ENCODE results near the gene PCDHB10.
A peak's percentile ranks its signal among the peaks of the same experiment; 100 is the strongest.
"Not testable (repeated sequence)": the region's sequence is repeated elsewhere in the genome, so short reads cannot be mapped to it uniquely, and the experiment has no call there.

The PCDHB10 gene

GRCh38 chr5:141192110-141192725 is at the start of gene PCDHB10:
TSS of gene PCDHB10 (plus strand) at chr5:141192353. CDS start at chr5:141192553, 200 bp downstream.
- DNase-seq: peak; percentile 57

GRCh38 chr5:141149812-141150211 is 42.3 kb upstream of the PCDHB10 start, which contains the start of gene PCDHB6:
TSS of gene PCDHB6 (plus strand) at chr5:141150057. CDS start at chr5:141150258, 201 bp downstream.
- peak; percentile 29 for DNase-seq

- DNase-seq: no peak
These were observed 41.7 kb upstream of the PCDHB10 start for GRCh38 chr5:141150224-141150992.

GRCh38 chr5:141150993-141151325 is 41.2 kb upstream of the PCDHB10 start:
- DNase-seq: no peak

- DNase-seq: not testable (repeated sequence)
These were observed 40.5 kb upstream of the PCDHB10 start for GRCh38 chr5:141151632-141152031.

GRCh38 chr5:141152096-141152495 is 40.1 kb upstream of the PCDHB10 start:
- DNase-seq: not testable (repeated sequence)

GRCh38 chr5:141155540-141156374 is 36.4 kb upstream of the PCDHB10 start:
- DNase-seq: peak; percentile 63

GRCh38 chr5:141157356-141157755 is 34.8 kb upstream of the PCDHB10 start:
- DNase-seq: not testable (repeated sequence)

- DNase-seq: not testable (repeated sequence)
These were observed 34.3 kb upstream of the PCDHB10 start for GRCh38 chr5:141157901-141158300.

- peak; percentile 68 for DNase-seq
These were observed 19.6 kb upstream of the PCDHB10 start, which contains the start of gene PCDHB7 for GRCh38 chr5:141172381-141173204. TSS of gene PCDHB7 (plus strand) at chr5:141172644. CDS start at chr5:141172836, 192 bp downstream.

GRCh38 chr5:141174291-141175104 is 17.7 kb upstream of the PCDHB10 start:
- not testable (repeated sequence) for DNase-seq

GRCh38 chr5:141175933-141176332 is 16.2 kb upstream of the PCDHB10 start:
- DNase-seq: no peak

GRCh38 chr5:141177577-141178191 is 14.5 kb upstream of the PCDHB10 start, which contains the start of gene PCDHB8:
TSS of gene PCDHB8 (plus strand) at chr5:141177790. CDS start at chr5:141178035, 245 bp downstream.
- DNase-seq: peak; percentile 69

- not testable (repeated sequence) for DNase-seq
These were observed 12.8 kb upstream of the PCDHB10 start for GRCh38 chr5:141179371-141179770.

- DNase-seq: not testable (repeated sequence)
These were observed 12.3 kb upstream of the PCDHB10 start for GRCh38 chr5:141179876-141180275.

GRCh38 chr5:141180313-141180712 is 11.8 kb upstream of the PCDHB10 start:
- DNase-seq: no peak

GRCh38 chr5:141182248-141182647 is 9.9 kb upstream of the PCDHB10 start, which contains the start of gene PCDHB16:
TSS of gene PCDHB16 (plus strand) at chr5:141182387. CDS start at chr5:141182560, 173 bp downstream.
- DNase-seq: peak; percentile 35

- not testable (repeated sequence) for DNase-seq
These were observed 7.9 kb upstream of the PCDHB10 start for GRCh38 chr5:141184117-141184855.

GRCh38 chr5:141186897-141187512 is 5.1 kb upstream of the PCDHB10 start, which contains the start of gene PCDHB9:
TSS of gene PCDHB9 (plus strand) at chr5:141187161. CDS start at chr5:141187319, 158 bp downstream.
- DNase-seq: peak; percentile 80

All from NCI-H69 (cell line).